AG04450 (cell line): ENCODE measurements around the gene SPINT2. TPM values are rescaled to one million over a fixed set of nuclear protein-coding genes. Genes with fewer than 3 reads are reported as not detected.
A peak's percentile ranks its signal among the peaks of the same experiment; 100 is the strongest.

Experiments
- CTCF ChIA-PET: fragments of 300-600, 350-600 bp; formaldehyde crosslinking; extraction: SDS; loops from one replicate; lab custom pipeline; 2022; ENCODE audit warnings: antibody characterized with exemption, inconsistent platforms; lab: Charles Lee
- POLR2A ChIA-PET: fragments of 350-600 bp; formaldehyde crosslinking; extraction: SDS; loops from one replicate; lab custom pipeline; 2021; ENCODE audit warnings: antibody characterized with exemption, inconsistent platforms; lab: Yijun Ruan, JAX
- DNase-seq: peaks from one replicate; pipeline ENCODE4 v3.0.0-alpha.2; 2011; ENCODE audit warnings: low read depth, low spot score
- H3K27ac ChIP-seq: one replicate; pipeline ENCODE4 v1.5.1; 2012; ENCODE audit warnings: low read depth, low read length, control low read depth
- H3K27me3 ChIP-seq: one replicate; pipeline ENCODE4 v1.6.0; 2012; ENCODE audit warnings: low read length; ENCODE audit not compliant: control insufficient read depth, insufficient read depth
- H3K4me3 ChIP-seq: 2 replicates; pipeline ENCODE4 v1.5.1; 2011; ENCODE audit warnings: mild to moderate bottlenecking, low read depth, low read length, control low read depth
- H3K9me3 ChIP-seq: 2 replicates; pipeline ENCODE4 v1.5.1; 2012; ENCODE audit warnings: low read length; ENCODE audit not compliant: control insufficient read depth, insufficient read depth
- CTCF ChIP-seq: IDR thresholded peaks from 2 replicates; pipeline ENCODE4 v1.5.1; 2011; ENCODE audit warnings: low read depth, low read length, control low read depth, inconsistent platforms
- polyA plus RNA-seq: library from polyadenylated mRNA; depleted of rRNA; stranded (reverse); fragments of >200 nt; gene quantifications from 2 replicates; pipeline ENCODE4 v1.2.3, GENCODE V29; 2011

SPINT2 gene
- polyA plus RNA-seq, 1 experiment: 1.8 TPM

- POLR2A ChIA-PET: no interaction called here
These were observed 43.0 kb upstream of the SPINT2 start for GRCh38 chr19:38221421-38221820.

GRCh38 chr19:38221919-38222830 is 42.2 kb upstream of the SPINT2 start:
- ChIA-PET CTCF (interaction anchor here (0.7 kb wide), 2 partner anchors 88 to 320 kb away, joined by 3 to 11 read pairs; no protein-coding TSS in a partner anchor), POLR2A (no interaction called here)
- Histone ChIP-seq H3K9me3 (no peaks in the 10 kb centered on the region; the same call in 1 of the 2 replicates), H3K27me3 (no peaks in the 10 kb centered on the region), H3K4me3 (no peak overlapping the region), H3K27ac (no peak overlapping the region)
- no peak for DNase-seq
- TF ChIP-seq CTCF: no peak

More at GRCh38 chr19:38221421-38221820, 43.0 kb upstream of the SPINT2 start:
- no peak for TF ChIP-seq CTCF
- Histone ChIP-seq H3K9me3 (no peaks in the 10 kb centered on the region; the same call in 1 of the 2 replicates), H3K27me3 (no peaks in the 10 kb centered on the region), H3K4me3 (no peak overlapping the region), H3K27ac (no peak overlapping the region)
- CTCF ChIA-PET: interaction anchor here (0.7 kb wide), 2 partner anchors 87 to 319 kb away, joined by 3 to 11 read pairs; no protein-coding TSS in a partner anchor
- DNase-seq: no peak

GRCh38 chr19:38223119-38223523 is 41.3 kb upstream of the SPINT2 start:
- TF ChIP-seq CTCF: no peak
- no peak for DNase-seq
- H3K9me3 ChIP-seq: no peaks in the 10 kb centered on the region
- no peak overlapping the region for H3K4me3 ChIP-seq
- ChIA-PET POLR2A (no interaction called here), CTCF (no interaction called here)
- H3K27me3 ChIP-seq: no peaks in the 10 kb centered on the region
- no peak overlapping the region for H3K27ac ChIP-seq

GRCh38 chr19:38223617-38224013 is 40.8 kb upstream of the SPINT2 start:
- ChIA-PET CTCF (no interaction called here), POLR2A (no interaction called here)
- DNase-seq: no peak
- no peaks in the 10 kb centered on the region for H3K27me3 ChIP-seq
- H3K4me3 ChIP-seq: peak overlapping the region; percentile 67
- H3K27ac ChIP-seq: no peak overlapping the region
- no peaks in the 10 kb centered on the region for H3K9me3 ChIP-seq
- TF ChIP-seq CTCF: no peak
